ENCODE data around the gene SH3BGRL2.

SH3BGRL2 gene

GRCh38 chr6:79697430-79697829, 66.3 kb downstream of the SH3BGRL2 start:
- DNase-seq (ENCODE audit: low read depth, low spot score): no peak

- DNase-seq (ENCODE audit: low read depth, low spot score): no peak
These were observed 68.5 kb downstream of the SH3BGRL2 start for GRCh38 chr6:79699606-79700005.

GRCh38 chr6:79702691-79703090, 71.6 kb downstream of the SH3BGRL2 start:
- DNase-seq (ENCODE audit: low read depth, low spot score): no peak

- no peak for DNase-seq (ENCODE audit: low read depth, low spot score)
These were observed 73.1 kb downstream of the SH3BGRL2 start for GRCh38 chr6:79704200-79704599.

- DNase-seq (ENCODE audit: low read depth, low spot score): no peak
These were observed 74.4 kb downstream of the SH3BGRL2 start for GRCh38 chr6:79705456-79705995.

- DNase-seq (ENCODE audit: low read depth, low spot score): no peak
These were observed 75.4 kb downstream of the SH3BGRL2 start for GRCh38 chr6:79706527-79706926.

GRCh38 chr6:79707621-79708020, 76.5 kb downstream of the SH3BGRL2 start:
- no peak for DNase-seq (ENCODE audit: low read depth, low spot score)

GRCh38 chr6:79708095-79708791, 77.1 kb downstream of the SH3BGRL2 start:
- DNase-seq (ENCODE audit: low read depth, low spot score): no peak

DNA sequence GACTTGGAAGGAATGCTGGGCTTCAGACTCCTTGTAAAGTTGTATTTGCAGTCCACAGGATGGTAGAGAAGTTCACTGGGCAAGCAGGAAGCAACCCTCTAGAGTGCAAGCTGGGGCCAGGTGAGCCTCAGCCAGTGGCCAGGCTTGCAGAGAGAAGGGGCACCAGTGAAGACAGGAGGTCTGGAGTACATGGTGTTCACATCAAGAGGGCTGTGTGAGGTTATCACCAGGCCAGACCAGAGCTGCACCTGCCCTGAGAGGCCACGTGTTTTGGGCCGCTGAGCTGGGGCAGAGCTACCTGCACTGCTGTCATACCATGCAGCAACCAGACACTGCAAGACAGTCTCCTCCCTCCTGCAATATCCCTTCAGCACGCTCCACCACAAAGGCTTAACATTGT, 79.0 kb downstream of the SH3BGRL2 start:
- DNase-seq (ENCODE audit: low read depth, low spot score): no peak

DNA sequence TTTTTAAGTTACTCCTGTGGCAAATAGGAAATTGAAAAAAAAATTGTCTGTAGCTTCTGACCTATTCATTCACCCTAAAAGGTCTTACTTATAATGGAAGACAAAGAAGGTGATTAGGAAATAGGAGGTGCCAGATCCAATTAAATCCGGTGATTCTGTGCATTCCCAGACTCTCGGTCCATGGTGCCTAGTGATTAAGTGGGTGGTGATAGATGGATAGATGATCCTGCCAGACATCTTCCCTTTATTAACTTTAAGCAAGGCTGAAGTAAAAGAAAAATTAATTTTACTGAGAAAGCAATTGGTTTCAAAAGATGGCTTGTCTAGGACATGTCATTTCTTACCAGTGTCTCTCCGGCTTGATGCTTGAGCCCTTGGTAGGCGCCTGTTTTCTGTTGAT, 80.0 kb downstream of the SH3BGRL2 start:
- no peak for DNase-seq (ENCODE audit: low read depth, low spot score)

- DNase-seq (ENCODE audit: low read depth, low spot score): no peak
These were observed 81.0 kb downstream of the SH3BGRL2 start for GRCh38 chr6:79712144-79712543.

DNA sequence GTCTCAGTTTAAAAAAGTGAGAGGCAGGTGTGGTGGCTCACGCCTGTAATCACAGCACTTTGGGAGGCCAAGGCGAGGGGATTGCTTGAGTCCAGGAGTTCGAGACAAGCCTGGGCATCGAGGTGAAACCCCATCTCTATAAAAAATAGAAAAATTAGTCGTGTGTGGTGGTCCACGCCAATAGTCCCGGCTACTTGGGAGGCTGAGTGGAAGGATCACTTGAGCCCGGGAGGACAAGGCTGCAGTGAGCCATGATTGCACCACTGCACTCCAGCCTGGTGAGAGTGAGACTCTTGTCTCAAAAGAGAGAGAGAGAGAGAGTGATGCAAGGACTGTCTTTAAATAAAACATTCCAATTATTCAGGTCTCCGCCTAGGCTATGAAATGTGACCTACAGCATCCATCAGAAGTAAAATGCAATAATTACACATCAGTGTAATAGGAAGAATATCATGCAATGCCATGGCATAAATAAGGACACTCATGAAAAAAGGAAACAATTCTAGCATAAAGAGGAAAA, 81.5 kb downstream of the SH3BGRL2 start:
- DNase-seq (ENCODE audit: low read depth, low spot score): no peak

- DNase-seq (ENCODE audit: low read depth, low spot score): no peak
These were observed 82.7 kb downstream of the SH3BGRL2 start for GRCh38 chr6:79713701-79714322.

DNA sequence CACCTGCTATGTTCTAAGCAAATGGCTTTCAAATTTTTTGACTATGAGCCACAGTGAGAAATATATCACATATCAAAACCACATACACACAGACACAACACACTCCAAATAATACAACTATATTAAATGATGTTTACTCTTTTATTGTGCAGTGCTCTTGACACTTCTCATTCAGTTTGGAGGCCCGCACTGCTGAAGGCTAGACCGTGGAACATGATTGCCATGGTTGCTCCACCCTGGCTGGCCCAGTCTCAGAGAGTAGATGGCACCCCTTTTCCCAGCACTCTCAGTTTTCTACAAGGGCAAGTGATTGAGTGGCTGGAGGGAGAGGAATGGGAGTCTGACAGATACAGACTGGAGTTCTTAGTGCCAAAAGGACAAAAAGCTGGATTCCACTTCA, 86.9 kb downstream of the SH3BGRL2 start:
- DNase-seq (ENCODE audit: low read depth, low spot score): no peak

DNA sequence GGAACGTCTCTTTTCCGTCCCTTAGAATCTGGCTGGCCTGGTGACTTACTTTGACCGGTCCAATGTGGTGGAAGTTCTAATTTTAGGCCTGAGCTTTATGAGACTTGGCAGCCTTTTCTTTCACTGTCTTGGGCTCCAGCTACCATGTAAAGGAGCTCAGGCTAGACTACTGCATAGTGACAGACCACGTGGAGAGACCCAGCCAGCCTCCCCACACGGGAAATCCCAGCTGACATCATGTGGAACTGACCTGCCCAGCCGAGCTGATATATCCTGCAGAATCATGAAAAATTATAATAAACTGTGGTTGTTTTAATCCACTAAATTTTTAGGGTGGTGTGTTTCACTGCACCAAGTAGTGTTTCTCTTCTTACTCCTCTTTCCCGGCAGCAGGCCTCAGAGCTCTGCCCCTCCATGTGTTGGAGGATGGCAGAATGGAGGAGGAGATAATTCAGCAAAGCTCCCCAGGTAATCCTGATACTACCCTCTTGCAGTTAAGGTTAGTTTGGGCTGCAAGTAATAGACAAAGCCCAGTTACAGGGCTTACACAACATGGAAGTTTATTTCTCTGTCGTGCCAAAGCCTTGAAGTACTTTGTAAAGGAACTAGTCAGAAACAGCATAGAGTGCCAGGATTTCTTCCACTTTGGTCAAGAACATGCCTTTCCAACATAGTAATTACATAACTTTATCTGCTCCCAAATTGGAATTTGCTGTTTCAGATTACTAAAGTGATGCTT, 87.5 kb downstream of the SH3BGRL2 start:
- DNase-seq (ENCODE audit: low read depth, low spot score): no peak

- no peak for DNase-seq (ENCODE audit: low read depth, low spot score)
These were observed 88.3 kb downstream of the SH3BGRL2 start for GRCh38 chr6:79719248-79719960.

DNA sequence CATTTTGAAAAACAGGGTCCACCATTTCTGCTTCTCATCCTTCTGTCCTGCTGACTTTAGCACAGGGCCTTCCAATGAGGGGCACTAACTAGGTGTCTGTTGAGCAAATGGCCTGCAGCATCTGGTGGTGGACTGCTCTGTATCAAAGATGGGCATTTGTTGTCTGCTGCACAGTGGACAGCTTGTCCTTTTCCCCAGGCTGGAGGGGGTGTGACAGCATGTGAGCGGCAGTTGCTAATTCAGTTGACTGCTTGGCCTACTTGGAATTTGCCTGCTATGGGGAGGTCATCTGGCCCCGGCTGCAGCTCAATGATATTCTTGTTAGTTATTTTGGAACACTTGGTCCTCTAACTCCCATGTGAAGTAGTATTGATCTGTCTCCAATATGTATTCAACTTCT, 93.7 kb downstream of the SH3BGRL2 start:
- no peak for DNase-seq (ENCODE audit: low read depth, low spot score)

GRCh38 chr6:79731471-79731870, 100.3 kb downstream of the SH3BGRL2 start:
- DNase-seq (ENCODE audit: low read depth, low spot score): no peak

GRCh38 chr6:79733388-79733787, 102.3 kb downstream of the SH3BGRL2 start:
- DNase-seq (ENCODE audit: low read depth, low spot score): no peak

GRCh38 chr6:79734374-79734773, 103.2 kb downstream of the SH3BGRL2 start:
- DNase-seq (ENCODE audit: low read depth, low spot score): no peak

DNA sequence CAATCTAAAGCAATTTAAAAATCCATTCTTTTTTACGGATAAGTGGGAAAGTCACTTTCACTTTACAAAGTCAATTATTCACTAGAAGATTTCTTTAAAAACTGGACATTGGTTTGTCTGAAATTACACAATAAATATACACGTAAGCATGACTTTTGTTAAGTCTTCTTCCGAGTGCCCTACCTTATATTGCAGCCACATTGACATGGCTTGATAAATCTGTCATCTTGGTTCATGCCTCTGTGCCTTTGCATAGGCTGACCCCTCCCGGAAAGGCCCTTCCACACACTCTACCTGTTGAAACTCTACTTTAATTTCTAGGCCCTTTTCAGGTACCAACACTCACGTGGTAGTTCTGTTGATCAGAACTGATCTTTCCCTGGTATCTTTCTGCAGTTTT, 104.1 kb downstream of the SH3BGRL2 start:
- no peak for DNase-seq (ENCODE audit: low read depth, low spot score)

DNA sequence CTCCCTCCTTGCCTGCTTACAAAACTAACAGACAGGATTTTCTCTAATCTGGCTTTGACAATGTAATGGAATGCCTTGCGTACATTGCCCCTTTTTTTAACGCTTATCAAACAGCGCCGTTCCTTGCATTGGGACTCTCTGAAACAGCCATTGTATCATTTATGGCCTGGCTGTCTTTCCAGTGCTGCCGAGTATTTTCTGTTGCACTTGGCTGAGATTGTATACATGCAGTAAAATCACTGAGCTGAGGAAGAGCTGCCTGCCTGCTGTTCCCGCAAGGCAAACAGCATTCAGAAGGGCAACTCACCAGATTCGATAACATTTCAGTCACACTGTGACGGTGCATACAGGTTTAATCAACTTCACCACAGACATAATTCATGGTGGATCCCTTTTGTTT, 106.0 kb downstream of the SH3BGRL2 start:
- DNase-seq (ENCODE audit: low read depth, low spot score): no peak

Data from iPS DF 19.7 (cell line).